DMS153 (cell line): Measurements from ENCODE around the gene MS4A8.
"Not testable (repeated sequence)": the region's sequence is repeated elsewhere in the genome, so short reads cannot be mapped to it uniquely, and the experiment has no call there.

Experiments
- DNase-seq: peaks from one replicate; lab custom pipeline; 2025; lab: John Stamatoyannopoulos, UW

The MS4A8 gene

GRCh38 chr11:60725592-60725991, 26.2 kb downstream of the MS4A8 start:
- DNase-seq, result no peak

DNA sequence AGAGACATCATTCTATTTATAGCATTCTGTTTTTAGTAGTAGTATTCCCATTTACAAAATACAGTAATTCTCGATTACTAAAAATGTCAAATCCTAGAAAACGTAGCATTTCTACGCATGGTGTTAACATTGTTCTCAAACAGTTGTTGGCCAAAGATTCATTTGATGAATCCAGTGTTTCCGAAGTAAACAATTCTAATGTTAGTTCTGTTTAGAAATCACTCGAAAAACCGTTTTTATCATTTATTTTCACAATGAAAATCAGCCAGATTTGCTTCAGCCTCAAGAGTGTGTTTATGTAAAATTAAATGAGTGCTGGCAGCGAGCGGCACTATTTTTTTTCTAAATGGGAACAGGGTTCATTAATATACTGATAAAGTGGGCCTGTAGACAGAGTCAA, 32.2 kb downstream of the MS4A8 start:
- no peak for DNase-seq

DNA sequence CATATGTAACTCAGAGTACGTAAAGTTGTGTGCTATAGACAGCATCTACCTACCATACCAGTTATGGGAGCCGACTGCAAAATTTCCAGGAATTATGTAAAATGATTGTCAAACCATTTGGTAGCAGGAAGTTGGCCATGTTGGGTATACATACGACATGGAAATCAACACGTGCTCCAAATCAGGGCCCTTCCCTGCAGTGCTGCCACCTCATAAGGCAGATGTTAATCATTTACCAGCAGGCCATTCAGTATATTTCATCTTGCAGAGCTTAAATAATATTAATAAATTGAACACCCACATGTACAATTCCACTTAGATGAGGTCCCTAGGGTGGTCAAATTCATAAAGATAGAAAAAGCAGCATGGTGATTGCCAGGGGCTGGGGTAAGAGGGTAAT, 34.9 kb downstream of the MS4A8 start:
- DNase-seq, result no peak

GRCh38 chr11:60739114-60739513, 39.7 kb downstream of the MS4A8 start:
- no peak for DNase-seq

DNA sequence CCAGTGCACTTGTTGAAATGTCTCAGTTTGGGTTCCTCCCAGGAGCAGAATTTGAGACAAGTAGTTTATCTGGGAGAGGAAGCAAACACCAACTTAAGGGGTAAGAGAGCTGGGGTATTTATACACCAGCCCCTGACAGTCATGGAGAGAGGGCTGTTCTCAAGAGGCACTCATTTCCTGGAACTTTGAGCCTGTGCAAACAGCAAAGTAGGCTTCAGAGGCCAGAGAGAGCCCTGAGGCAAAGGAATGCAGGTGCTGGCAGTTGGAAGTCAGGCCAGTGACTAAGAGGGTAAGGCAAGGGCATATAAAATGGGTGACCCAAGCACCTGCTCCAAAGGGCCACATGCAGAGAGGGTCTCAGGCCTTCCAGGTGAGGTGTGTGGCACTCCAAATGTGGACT, 41.2 kb downstream of the MS4A8 start:
- no peak for DNase-seq

DNA sequence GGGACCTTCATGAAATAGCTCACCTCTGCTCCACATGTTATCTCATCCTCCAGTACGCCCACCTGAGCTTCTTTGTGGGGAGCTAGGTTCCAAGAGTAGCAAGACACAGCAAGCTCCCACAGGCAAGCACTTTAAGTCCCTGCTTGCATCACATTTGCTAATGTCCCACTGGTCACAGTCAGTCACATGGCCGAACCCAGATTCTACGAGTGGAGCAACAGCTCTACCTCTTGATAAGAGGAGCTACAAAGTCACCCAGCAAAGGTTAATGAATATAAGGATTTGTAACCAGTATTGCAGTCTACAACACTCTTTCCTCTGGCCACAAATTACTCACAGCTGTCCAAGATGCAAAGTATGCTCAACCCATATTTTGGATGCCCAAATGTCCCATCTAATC, 42.0 kb downstream of the MS4A8 start:
- DNase-seq, result no peak

GRCh38 chr11:60743058-60743457, 43.6 kb downstream of the MS4A8 start:
- no peak for DNase-seq

GRCh38 chr11:60744114-60744513, 44.7 kb downstream of the MS4A8 start:
- no peak for DNase-seq

DNA sequence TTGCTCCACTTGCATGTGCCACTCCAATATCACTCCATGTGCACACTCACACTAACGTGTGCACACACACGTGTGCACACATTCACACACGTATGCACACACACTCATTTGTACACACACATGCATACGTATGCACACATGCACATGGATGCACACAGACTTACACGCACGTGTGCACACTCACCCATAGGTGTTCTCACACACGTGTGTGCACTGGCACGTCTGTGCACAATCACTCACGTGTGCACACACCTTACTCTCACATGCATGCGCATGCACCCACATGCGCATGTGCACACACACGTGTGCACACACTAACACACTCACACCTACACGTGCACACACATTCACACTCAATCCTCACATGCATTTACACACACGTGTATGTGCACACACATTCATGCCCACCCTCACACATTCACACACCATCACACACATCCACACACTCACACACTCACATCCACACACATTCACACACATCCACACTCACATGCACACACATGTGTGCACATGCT, 48.0 kb downstream of the MS4A8 start:
- no peak for DNase-seq

- DNase-seq, result no peak
Observed at GRCh38 chr11:60748225-60748624, 48.8 kb downstream of the MS4A8 start.

DNA sequence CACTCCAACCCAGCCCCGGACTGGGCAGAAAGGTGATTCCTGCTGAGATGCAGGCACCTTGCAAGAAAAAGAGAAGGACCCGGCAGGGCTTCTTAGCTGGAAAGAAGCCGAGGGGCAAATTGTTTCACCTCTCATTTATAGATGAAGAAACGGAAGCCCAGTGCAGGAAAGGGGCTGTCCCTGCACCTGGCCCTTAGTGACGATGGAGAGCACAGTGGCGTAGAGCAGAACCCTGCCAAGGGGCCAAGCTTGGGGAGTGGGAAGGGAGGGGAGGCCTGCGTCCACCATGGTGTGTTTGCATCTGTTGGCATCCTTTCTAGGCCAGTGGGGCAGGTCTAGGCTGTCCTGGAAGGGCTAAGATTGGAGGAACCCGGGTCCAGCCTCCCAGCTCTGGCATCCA, 49.4 kb downstream of the MS4A8 start:
- DNase-seq, result no peak

GRCh38 chr11:60750911-60751310, 51.5 kb downstream of the MS4A8 start:
- DNase-seq, result no peak

GRCh38 chr11:60753309-60753708, 53.9 kb downstream of the MS4A8 start:
- no peak for DNase-seq

DNA sequence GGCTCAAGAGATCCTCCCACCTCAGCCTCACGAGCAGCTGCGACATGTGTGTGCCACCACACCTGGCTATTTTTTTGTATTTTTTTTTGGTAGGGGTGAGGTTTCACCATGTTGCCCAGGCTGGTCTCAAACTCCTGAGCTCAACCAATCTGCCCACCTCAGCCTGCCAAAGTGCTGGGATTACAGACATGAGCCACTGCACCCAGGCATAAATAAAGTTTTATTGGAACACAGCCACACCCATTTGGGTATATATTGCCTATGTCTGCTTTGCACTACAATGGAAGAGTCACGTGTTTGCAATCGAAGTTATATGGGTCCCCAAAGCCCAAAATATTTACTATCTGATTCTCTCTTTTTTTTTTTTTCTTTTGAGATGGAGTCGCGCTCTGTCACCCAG, 55.5 kb downstream of the MS4A8 start:
- DNase-seq, result no peak

GRCh38 chr11:60756307-60757032, 57.1 kb downstream of the MS4A8 start, which contains the start of gene MS4A15:
TSS of gene MS4A15 (plus strand) at chr11:60756867. CDS start at chr11:60763734, 6,867 bp downstream.
- no peak for DNase-seq

DNA sequence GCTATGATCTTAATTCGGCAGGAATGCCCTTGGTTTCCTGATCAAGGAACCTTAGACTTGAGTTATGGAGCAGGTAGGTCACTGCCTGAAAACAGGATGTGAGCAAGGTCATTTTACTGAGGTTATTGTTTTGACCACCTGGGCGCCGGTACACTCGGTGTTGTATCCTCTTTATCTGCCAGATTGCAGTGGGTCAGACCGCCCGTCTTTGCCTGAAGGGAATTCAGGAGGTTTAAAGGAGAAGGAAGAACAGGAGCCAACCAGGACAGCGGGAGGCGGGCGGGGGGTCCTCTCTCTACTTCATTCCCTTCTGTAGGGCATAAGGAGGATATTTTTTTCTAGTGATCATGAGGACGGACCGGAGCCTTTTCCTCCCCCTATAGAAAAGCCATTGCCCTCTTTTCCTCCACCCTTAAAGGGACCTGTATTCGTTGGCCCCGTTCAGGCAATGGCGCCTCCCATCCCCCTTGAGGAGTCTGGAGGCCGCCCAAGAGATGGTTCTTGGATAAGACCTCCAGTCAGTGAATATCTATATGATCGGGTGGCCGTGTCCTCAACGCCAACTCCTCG, 57.9 kb downstream of the MS4A8 start:
- no peak for DNase-seq

- DNase-seq, result not testable (repeated sequence)
Observed at GRCh38 chr11:60758671-60759070, 59.3 kb downstream of the MS4A8 start.

DNA sequence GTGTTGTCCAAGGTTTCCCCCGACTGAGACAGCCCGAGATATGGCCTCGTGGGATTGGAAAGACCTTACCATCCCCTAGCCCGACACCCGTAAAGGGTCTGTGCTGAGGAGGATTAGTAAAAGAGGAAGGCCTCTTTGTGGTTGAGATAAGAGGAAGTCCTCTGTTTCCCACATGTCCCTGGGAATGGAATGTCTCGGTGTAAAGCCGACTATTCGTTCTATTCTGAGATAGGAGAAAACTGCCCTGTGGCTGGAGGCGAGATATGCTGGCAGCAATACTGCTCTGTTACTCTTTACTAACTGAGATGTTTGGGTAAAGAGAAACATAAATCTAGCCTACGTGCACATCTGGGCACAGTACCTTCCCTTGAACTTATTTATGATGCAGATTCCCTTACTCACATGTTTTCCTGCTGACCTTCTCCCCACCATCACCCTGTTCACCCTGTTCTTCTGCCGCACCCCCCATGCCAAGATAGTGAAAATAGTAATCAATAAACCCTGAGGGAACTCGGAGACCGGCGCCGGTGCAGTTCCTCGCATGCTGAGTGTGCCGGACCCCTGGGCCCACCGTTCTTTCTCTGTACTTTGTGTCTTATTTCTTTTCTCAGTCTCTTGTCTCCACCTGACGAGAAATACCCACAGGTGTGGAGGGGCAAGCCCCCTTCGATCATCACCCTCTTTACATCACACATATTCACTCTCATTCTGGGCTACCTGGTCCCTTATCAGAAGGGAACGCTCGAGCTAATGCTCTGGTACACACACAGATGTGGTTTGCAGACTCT, 60.2 kb downstream of the MS4A8 start:
- DNase-seq, result not testable (repeated sequence)

- no peak for DNase-seq
Observed at GRCh38 chr11:60761436-60762190, 62.2 kb downstream of the MS4A8 start.

GRCh38 chr11:60762851-60763691, 63.7 kb downstream of the MS4A8 start:
- DNase-seq, result peak; percentile 86

GRCh38 chr11:60763692-60764369, 64.4 kb downstream of the MS4A8 start:
- DNase-seq, result no peak
